ENCODE data around the gene GTF2B.

GRCh38 chr1:88876573-88877365 lies 14.6 kb downstream of the GTF2B start:
- TF ChIP-seq POLR2A (IDR thresholded peaks at IDR 0.05) (no peak), CTCF (IDR thresholded peaks at IDR 0.05) (no peak)
